NT2/D1 (cell line): ENCODE data around the gene FRMD5.
"Not testable (repeated sequence)": the region's sequence is repeated elsewhere in the genome, so short reads cannot be mapped to it uniquely, and the experiment has no call there.

Source experiments
- YY1 ChIP-seq: IDR thresholded peaks from 2 replicates; pipeline ENCODE4 v1.6.1; 2011; ENCODE audit not compliant: insufficient read length, insufficient read depth
- ZNF274 ChIP-seq: IDR thresholded peaks from 2 replicates; pipeline ENCODE4 v1.6.1; 2011; ENCODE audit warnings: mild to moderate bottlenecking, low read depth, low read length

DNA sequence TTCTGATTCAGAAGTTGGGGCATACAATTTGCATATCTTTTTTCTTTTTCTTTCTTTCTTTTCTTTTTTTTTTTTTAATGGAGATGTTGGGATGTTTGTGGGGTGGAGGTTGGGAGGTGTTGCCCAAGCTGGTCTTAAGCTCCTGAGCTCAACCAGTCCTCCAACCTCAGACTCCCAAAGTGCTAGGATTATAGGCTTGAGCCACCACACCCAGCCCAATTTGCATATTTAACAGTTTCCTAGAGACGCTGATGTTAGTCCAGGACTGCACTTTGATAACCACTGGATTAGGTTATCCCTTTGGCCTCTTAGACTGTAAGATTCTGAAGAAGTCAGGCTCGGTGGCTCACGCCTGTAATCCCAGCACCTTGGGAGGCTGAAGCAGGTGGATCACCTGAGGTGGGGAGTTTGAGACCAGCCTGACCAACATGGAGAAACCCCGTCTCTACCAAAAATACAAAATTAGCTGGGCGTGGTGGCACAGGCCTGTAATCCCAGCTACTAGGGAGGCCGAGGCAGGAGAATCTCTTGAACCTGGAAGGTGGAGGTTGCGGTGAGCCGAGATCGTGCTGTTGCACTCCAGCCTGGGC is 365.0 kb downstream of the FRMD5 start:
- TF ChIP-seq ZNF274, YY1: not testable (repeated sequence)
